Measurements from ENCODE around the gene PRF1.

Gene PRF1

GRCh38 chr10:70557086-70557845 lies 45.3 kb downstream of the PRF1 start:
- no peak for DNase-seq

- DNase-seq: no peak
Observed at GRCh38 chr10:70555371-70555770, 47.2 kb downstream of the PRF1 start.

DNA sequence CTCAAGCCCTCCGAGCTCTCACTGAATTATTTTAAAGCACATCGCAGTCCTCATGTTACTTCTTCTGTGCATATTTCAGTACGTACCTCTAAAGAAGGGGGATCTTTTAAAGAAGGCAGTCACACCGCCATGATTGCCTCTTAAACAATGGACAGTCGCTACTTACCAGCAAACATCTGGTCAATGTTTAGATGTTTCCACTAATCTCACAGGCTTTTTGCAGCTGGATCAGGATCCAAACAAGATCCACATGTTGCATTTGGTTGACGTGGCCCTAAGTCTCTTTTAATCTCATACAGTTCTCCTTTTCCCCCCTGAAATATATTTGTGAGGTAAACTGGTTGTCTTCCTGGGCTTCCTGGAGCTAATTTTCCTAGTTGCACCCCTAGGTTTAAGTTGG lies 50.0 kb downstream of the PRF1 start:
- DNase-seq: no peak

DNA sequence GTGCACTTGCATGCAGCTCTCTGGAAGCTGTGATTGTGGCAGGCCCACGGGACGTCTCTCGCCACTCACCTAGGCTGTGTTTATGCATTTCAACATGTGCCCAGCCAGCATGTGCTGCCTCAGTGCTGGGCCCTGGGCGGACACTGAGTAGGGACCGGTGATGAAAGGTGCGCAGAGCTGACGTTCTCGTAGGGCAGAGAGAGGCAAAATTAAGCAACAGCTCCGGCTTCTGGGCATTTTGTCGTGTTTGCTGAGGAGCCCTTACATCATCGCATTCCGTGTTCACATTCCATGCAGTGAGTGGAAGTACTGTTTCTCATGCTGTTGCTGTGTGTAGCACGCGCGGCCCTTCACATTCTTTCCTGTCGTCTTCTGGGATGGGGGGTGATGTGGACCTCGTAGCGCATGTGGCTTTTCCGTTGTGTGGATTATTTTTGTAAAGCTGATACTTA lies 50.5 kb downstream of the PRF1 start:
- no peak for DNase-seq

GRCh38 chr10:70551466-70551865 lies 51.1 kb downstream of the PRF1 start:
- DNase-seq: no peak

- no peak for DNase-seq
Observed at GRCh38 chr10:70550459-70550858, 52.1 kb downstream of the PRF1 start.

DNA sequence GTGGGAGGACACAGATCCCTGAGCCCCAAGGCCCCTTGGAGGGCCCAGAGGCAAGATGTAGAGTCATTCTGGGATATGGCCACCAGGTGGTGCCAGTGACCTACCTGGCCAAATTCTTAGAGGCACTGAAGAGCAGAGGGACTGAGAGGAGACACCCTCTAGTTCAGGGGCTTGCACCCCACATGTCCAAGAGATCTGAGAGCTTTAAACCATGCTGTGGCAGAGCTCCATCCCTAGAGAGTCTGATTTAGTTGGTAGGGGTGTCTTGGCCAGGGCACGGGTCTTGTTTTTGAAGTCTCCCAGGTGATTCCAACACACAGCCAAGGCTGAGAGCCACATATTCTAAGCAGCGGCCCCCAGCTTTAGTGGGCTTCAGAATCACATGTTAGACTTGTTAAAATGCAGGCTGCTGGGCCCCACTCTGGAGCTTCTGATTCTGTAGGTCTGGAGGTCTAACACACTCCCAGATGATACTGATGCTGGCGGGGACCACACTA lies 52.5 kb downstream of the PRF1 start:
- peak; percentile 35 for DNase-seq

DNA sequence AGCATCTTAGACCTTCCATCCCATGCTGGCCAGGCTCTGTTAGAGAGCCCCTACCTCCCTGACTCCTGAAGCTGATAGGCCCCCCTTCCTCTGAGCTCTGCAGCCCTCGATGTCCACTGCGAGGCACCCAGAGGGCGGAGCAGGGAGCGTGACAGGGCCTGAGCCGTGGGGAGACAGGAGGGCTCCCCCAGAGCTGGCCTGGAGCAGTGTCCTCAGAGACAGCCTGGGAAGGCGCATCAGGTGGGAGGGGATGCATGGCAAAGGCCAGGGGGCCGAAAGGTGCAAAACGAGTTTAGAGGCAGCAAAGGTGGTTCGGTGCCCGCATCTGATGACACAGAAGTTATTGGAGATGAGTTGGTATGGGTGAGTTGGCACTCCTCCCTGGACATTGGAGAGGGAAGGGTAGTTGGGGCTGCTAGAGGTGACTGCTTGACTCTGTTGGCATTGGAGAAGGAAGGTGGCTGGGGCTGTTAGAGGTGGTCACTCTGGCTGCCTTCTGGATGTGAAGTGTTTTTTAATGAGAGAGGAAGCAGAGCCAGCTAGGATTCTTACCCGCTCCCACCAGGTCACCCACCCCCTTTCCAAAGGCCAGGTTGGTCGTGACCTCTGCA lies 53.1 kb downstream of the PRF1 start:
- DNase-seq: no peak
